Naive thymus-derived CD4-positive, alpha-beta T cell (primary cell): ENCODE data around the gene SLC8B1. TPM values are rescaled to one million over a fixed set of nuclear protein-coding genes. Genes with fewer than 3 reads are reported as not detected.

Source experiments
- ATAC-seq: fragments of 150-1000 bp; cut with Tn5 transposase; 2 replicates; pipeline ENCODE4 v1.10.0; 2021; ENCODE audit warnings: mild to moderate bottlenecking, moderate library complexity
- CTCF ChIA-PET: fragments of 350-600 bp; sonication (Branson Sonifier 250); formaldehyde crosslinking; loops from one replicate; lab custom pipeline; 2021; ENCODE audit warnings: antibody characterized with exemption; lab: Charles Lee
- POLR2A ChIA-PET: fragments of 350-600 bp; sonication (Branson Sonifier 250); formaldehyde crosslinking; loops from one replicate; lab custom pipeline; 2021; ENCODE audit warnings: antibody characterized with exemption, inconsistent platforms; lab: Charles Lee
- DNase-seq, 9 donors: peaks; one replicate each; pipeline versions ENCODE4 v3.0.0 to v3.0.0-alpha.2; 2020 to 2022; ENCODE audit warnings: mixed read lengths in 1 of 9
- H3K27ac ChIP-seq: one replicate; pipeline ENCODE4 v1.7.0; 2013; ENCODE audit warnings: mild to moderate bottlenecking, low read depth, low read length, moderate library complexity
- H3K27me3 ChIP-seq, 2 donors: one replicate each; pipeline ENCODE4 v1.7.0; 2013; ENCODE audit warnings: low read length in 2 of 2, mild to moderate bottlenecking in 2 of 2, moderate library complexity in 2 of 2; ENCODE audit not compliant: control insufficient read depth in 2 of 2, insufficient read depth in 2 of 2
- H3K36me3 ChIP-seq, 3 experiments: 1 replicate in 2 of 3; 2 replicates in 1 of 3; pipeline ENCODE4 v1.7.0; 2013; ENCODE audit warnings: low read length in 3 of 3, mild to moderate bottlenecking in 3 of 3, moderate library complexity in 1 of 3; ENCODE audit not compliant: insufficient read depth in 3 of 3, control insufficient read depth in 2 of 3
- H3K4me1 ChIP-seq, 2 donors: one replicate each; pipeline ENCODE4 v1.7.0; 2013; ENCODE audit warnings: low read length in 2 of 2, mild to moderate bottlenecking in 2 of 2, moderate library complexity in 1 of 2; ENCODE audit not compliant: control insufficient read depth in 2 of 2, insufficient read depth in 2 of 2
- H3K4me3 ChIP-seq: 2 replicates; pipeline ENCODE4 v1.7.0; 2013; ENCODE audit warnings: mild to moderate bottlenecking, low read length
- H3K9me3 ChIP-seq, 3 experiments: 1 replicate in 2 of 3; 2 replicates in 1 of 3; pipeline ENCODE4 v1.7.0; 2013; ENCODE audit warnings: low read length in 3 of 3; ENCODE audit not compliant: control insufficient read depth in 2 of 3
- H3K27ac Mint-ChIP-seq, 9 donors: one replicate each; pipeline ENCODE4 v1.8.0; 2020 to 2022; ENCODE audit warnings: mixed read lengths in 9 of 9, mild to moderate bottlenecking in 8 of 9, moderate library complexity in 5 of 9, inconsistent platforms in 2 of 9
- H3K27me3 Mint-ChIP-seq, 5 donors: one replicate each; pipeline ENCODE4 v1.8.0; 2021 to 2022; ENCODE audit warnings: mixed read lengths in 5 of 5, mild to moderate bottlenecking in 1 of 5
- H3K36me3 Mint-ChIP-seq, 5 donors: one replicate each; pipeline ENCODE4 v1.8.0; 2020 to 2022; ENCODE audit warnings: mixed read lengths in 5 of 5, mild to moderate bottlenecking in 3 of 5, inconsistent platforms in 1 of 5
- H3K4me1 Mint-ChIP-seq, 7 donors: one replicate each; pipeline ENCODE4 v1.8.0; 2020 to 2022; ENCODE audit warnings: mixed read lengths in 7 of 7, mild to moderate bottlenecking in 3 of 7, inconsistent platforms in 1 of 7
- H3K4me3 Mint-ChIP-seq, 10 donors: one replicate each; pipeline ENCODE4 v1.8.0; 2020 to 2022; ENCODE audit warnings: mild to moderate bottlenecking in 10 of 10, mixed read lengths in 10 of 10, moderate library complexity in 6 of 10, inconsistent platforms in 2 of 10
- H3K9me3 Mint-ChIP-seq, 11 donors: one replicate each; pipeline ENCODE4 v1.8.0; 2020 to 2022; ENCODE audit warnings: mixed read lengths in 11 of 11, mild to moderate bottlenecking in 4 of 11, inconsistent platforms in 1 of 11, moderate library complexity in 1 of 11
- intact Hi-C, 2 donors: fragments of 100-400 bp; cut with micrococcal nuclease; formaldehyde crosslinking; loops; one replicate each; pipeline ENCODE4 v1.15.1; 2023
- polyA plus RNA-seq, 2 donors: library from polyadenylated mRNA; unstranded; fragments of 300-500 nt; fragmentation: Illumina TruSeq; gene quantifications; one replicate each; pipeline ENCODE4 v1.2.3, GENCODE V29; 2021
- total RNA-seq, 6 experiments: library from RNA in 5 of 6; stranded (reverse) in 5 of 6; gene quantifications; 1 replicate in 5 of 6; 2 replicates in 1 of 6; pipeline ENCODE4 v1.2.3 and lab custom pipeline; 2021 to 2026

Gene SLC8B1
- total and polyA plus RNA-seq, 7 experiments from 2014 or later, result 40.9 to 169 (median 140) TPM

DNA sequence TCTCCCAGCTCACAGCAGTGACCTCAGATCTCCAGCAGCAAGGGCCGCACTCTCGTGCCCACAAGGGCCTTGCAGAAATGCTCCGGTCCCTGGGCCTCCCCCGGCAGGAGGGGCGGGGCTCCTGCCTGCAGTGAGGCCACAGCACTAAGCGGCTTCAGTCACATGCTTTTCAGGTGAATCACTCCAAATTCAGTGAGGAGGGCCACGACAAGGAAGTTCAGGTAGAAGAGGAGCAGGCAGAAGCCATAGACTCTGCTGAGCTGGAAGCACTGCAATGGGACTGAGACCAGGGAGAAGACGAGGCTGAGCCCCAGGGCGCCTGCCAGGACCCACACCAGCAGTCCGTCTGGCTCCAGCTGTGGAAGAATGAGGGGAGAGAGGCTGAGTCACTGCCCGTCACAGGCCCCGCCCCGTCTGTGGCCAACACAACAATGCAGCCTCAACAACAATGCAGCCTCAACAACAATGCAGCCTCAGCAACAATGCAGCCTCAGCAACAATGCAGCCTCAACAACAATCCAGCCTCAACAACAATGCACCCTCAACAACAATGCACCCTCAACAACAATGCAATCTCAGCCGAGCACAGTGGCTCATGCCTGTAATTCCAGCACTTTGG lies 35.2 kb downstream of the SLC8B1 start:
- ATAC-seq (no peak), DNase-seq (no peak)
- Mint-ChIP-seq H3K4me3 (no peak overlapping the region), H3K36me3 (peaks cover 8 to 27% (median 12%) of the 10 kb centered on the region in 5 donors), H3K27ac (peak overlapping the region in 4 of 9 donors; percentile 58 to 69 (median 64)), H3K9me3 (peaks cover 0 to 4% (median 0%) of the 10 kb centered on the region in 11 donors), H3K4me1 (peaks cover 11 to 24% (median 18%) of the 10 kb centered on the region in 7 donors), H3K27me3 (no peaks in the 10 kb centered on the region)
- ChIA-PET CTCF (interaction anchor here (1.2 kb wide), 1 partner anchor 69 kb away, joined by 4 read pairs; no protein-coding TSS in a partner anchor), POLR2A (no interaction called here)
- intact Hi-C loops, result loop anchor here in 1 of 2 donors (5.0 kb wide), 1 partner anchor 67 kb away; no protein-coding TSS in a partner anchor
- peaks cover 0 to 14% of the 10 kb centered on the region in 2 donors for H3K4me1 ChIP-seq
- no peak overlapping the region for H3K27ac ChIP-seq
- no peaks in the 10 kb centered on the region for H3K9me3 ChIP-seq
- no peak overlapping the region for H3K4me3 ChIP-seq
- peaks cover 0 to 77% (median 0%) of the 10 kb centered on the region in 3 experiments for H3K36me3 ChIP-seq
- no peaks in the 10 kb centered on the region for H3K27me3 ChIP-seq

DNA sequence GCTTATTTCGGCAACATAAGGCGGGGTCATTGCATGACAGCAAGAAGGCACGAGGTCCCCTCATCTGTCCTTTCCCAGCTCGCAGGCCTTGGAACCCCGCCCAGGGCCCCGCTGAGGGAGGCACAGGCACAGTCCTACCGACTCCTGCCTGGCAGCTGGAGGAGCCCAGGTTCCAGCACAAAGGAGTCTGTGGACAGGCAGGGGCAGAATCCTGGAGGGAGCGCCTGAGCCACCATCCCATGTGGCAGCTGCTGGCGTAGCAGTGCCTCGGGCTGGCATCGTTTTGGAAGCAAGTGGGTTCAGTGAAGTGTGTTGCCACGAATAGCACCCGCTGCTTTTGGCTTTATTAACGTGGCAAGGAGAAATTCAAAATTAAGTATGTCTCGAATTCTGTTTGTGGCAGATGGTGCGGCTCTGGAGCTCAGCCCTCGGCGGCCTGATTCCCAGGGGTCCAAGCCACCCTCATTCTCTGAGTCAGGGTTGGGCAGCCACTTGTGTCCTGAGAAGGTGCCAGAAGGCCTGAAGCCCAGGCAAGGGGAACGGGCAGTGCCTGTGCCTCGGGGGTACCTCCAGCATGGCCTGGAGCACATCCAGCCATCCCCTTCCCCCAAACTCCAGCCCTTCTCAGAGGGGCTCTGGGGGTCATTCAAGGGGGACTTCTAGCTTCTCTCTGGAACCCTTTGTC lies 35.9 kb downstream of the SLC8B1 start:
- H3K9me3 Mint-ChIP-seq, result peaks cover 0 to 4% (median 0%) of the 10 kb centered on the region in 11 donors
- POLR2A ChIA-PET, result interaction anchor here (0.9 kb wide), 1 partner anchor 83 kb away, joined by 3 read pairs; no protein-coding TSS in a partner anchor
- no peak overlapping the region for H3K4me3 Mint-ChIP-seq

DNA sequence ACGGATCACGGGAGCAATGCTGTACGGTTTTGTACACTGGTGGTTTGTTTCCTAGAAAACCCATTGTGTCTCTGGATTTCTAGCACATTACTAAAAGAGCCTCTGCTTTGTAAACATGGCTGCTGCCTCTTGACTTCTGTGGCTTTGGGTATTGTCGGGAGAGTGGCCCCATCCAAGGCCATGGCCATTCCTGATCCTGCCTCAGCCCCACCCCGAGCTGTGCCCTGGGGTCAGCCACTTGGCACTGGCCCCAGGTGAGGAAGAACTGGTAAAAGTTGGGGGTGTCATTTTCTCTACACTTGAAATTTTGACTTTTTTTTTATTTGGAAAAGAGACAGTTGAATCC lies 36.5 kb downstream of the SLC8B1 start:
- H3K27ac ChIP-seq, result no peak overlapping the region
- H3K4me1 ChIP-seq, result peaks cover 0 to 12% of the 10 kb centered on the region in 2 donors
- H3K27ac Mint-ChIP-seq, result peak overlapping the region in 6 of 9 donors; percentile 30 to 71 (median 43)
- H3K9me3 Mint-ChIP-seq, result peaks cover 0 to 2% (median 0%) of the 10 kb centered on the region in 11 donors
- no peaks in the 10 kb centered on the region for H3K9me3 ChIP-seq
- no peak for DNase-seq
- no peak for ATAC-seq
- no peak overlapping the region for H3K4me3 ChIP-seq
- no peak overlapping the region for H3K4me3 Mint-ChIP-seq
- H3K36me3 ChIP-seq, result peaks cover 0 to 83% (median 6%) of the 10 kb centered on the region in 3 experiments
- CTCF ChIA-PET, result interaction anchor here (1.7 kb wide), 1 partner anchor 95 kb away, joined by 3 read pairs; no protein-coding TSS in a partner anchor
- POLR2A ChIA-PET, result interaction anchor here (0.9 kb wide), 1 partner anchor 82 kb away, joined by 3 read pairs; no protein-coding TSS in a partner anchor
- intact Hi-C loops, result no loop called here
- no peaks in the 10 kb centered on the region for H3K27me3 ChIP-seq
- peaks cover 8 to 19% (median 15%) of the 10 kb centered on the region in 7 donors for H3K4me1 Mint-ChIP-seq
- no peaks in the 10 kb centered on the region for H3K27me3 Mint-ChIP-seq
- peaks cover 8 to 26% (median 12%) of the 10 kb centered on the region in 5 donors for H3K36me3 Mint-ChIP-seq

More for the DNA sequence above, 35.9 kb downstream of the SLC8B1 start:
- H3K4me3 ChIP-seq, result no peak overlapping the region
- peaks cover 0 to 78% (median 5%) of the 10 kb centered on the region in 3 experiments for H3K36me3 ChIP-seq
- CTCF ChIA-PET, result interaction anchor here (1.2 to 1.7 kb wide), 2 partner anchors 68 to 96 kb away, joined by 3 to 4 read pairs; no protein-coding TSS in a partner anchor
- peaks cover 0 to 14% of the 10 kb centered on the region in 2 donors for H3K4me1 ChIP-seq
- intact Hi-C loops, result no loop called here
- ATAC-seq (no peak), DNase-seq (no peak)
- H3K27me3 Mint-ChIP-seq, result no peaks in the 10 kb centered on the region
- no peaks in the 10 kb centered on the region for H3K27me3 ChIP-seq
- H3K9me3 ChIP-seq, result no peaks in the 10 kb centered on the region
- peaks cover 8 to 22% (median 12%) of the 10 kb centered on the region in 5 donors for H3K36me3 Mint-ChIP-seq
- H3K4me1 Mint-ChIP-seq, result peaks cover 11 to 24% (median 18%) of the 10 kb centered on the region in 7 donors
- H3K27ac Mint-ChIP-seq, result peak overlapping the region in 3 of 9 donors; percentile 22 to 38 (median 30)
- no peak overlapping the region for H3K27ac ChIP-seq

DNA sequence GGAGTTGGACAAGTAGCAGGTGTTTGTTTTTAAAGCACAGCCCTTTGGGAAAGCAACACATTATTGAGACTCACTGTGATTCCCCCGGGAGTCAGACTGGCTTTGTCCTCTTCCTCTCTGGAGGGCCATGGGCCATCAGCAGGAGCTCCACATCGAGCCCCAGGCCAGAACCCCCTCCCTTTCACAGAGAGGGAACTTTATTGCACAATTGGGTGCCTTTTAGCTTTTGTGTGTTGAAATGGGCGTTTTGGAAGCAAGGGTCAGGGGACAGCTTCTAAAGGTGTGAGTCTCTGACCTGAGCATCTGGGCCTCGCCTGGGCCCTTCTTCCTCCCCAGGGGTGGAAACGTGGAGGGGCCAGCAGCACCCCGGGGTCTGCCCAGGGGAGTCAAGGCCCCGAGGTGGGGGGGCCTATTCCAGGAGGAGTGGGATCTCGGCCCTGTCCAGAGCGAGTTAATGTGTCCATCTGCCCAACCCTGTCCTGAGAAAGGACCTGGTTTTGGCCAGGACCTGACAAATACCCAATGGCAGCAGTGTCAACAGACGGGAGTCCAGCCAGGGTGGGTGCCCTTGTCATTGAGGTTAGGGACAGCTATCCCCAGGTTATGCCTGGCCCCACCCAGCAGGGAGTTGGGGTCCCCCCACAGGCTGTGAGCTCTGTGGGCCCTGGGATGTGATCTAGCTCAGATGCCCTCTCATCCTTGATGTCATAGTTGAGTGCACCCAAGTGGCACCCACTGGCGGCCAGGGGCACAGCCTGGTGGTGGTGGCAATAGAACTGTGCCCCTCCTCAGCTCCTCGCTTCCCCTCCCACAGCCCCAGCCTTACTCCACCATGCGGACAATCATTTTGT lies 37.1 kb downstream of the SLC8B1 start:
- H3K4me3 Mint-ChIP-seq, result no peak overlapping the region
- H3K4me3 ChIP-seq, result no peak overlapping the region
- CTCF ChIA-PET, result interaction anchor here (1.7 kb wide), 1 partner anchor 95 kb away, joined by 3 read pairs; no protein-coding TSS in a partner anchor

DNA sequence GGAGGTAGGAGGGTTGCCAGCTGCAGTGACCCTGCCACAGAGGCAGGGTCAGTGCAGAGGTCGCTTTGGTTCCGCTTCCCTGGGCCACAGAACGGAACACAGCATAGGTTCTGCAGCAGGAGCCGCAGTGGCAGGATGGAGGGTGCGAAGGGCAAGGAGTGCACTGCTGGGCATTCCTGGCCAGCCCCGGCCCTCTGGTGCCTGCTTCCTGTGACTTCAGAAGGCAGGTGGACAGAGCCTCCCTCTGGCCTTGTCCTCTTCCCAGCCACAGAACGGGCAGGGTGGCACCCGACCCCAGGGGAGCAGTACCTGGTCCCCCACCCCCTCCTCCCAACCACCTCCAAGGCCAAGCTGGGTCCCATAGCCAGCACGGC lies 37.7 kb downstream of the SLC8B1 start:
- CTCF ChIA-PET, result no interaction called here
- Mint-ChIP-seq H3K4me3 (no peak overlapping the region), H3K36me3 (peaks cover 4 to 33% (median 6%) of the 10 kb centered on the region in 5 donors), H3K4me1 (peaks cover 0 to 7% (median 2%) of the 10 kb centered on the region in 7 donors), H3K27me3 (no peaks in the 10 kb centered on the region), H3K27ac (peak overlapping the region in 1 of 9 donors; percentile 31), H3K9me3 (peaks cover 0 to 2% (median 0%) of the 10 kb centered on the region in 11 donors)
- intact Hi-C loops, result no loop called here
- ATAC-seq (no peak), DNase-seq (no peak)
- peaks cover 0 to 91% (median 14%) of the 10 kb centered on the region in 3 experiments for H3K36me3 ChIP-seq
- no peak overlapping the region for H3K27ac ChIP-seq
- no peaks in the 10 kb centered on the region for H3K9me3 ChIP-seq
- POLR2A ChIA-PET, result no interaction called here
- H3K4me1 ChIP-seq, result no peaks in the 10 kb centered on the region
- no peak overlapping the region for H3K4me3 ChIP-seq
- H3K27me3 ChIP-seq, result no peaks in the 10 kb centered on the region

More for the DNA sequence above, 37.1 kb downstream of the SLC8B1 start:
- H3K27ac ChIP-seq, result no peak overlapping the region
- POLR2A ChIA-PET, result interaction anchor here (0.6 to 0.9 kb wide), 3 partner anchors 82 to 1244 kb away, joined by 3 read pairs; no protein-coding TSS in a partner anchor
- Mint-ChIP-seq H3K36me3 (peaks cover 5 to 31% (median 10%) of the 10 kb centered on the region in 5 donors), H3K4me1 (peaks cover 5 to 13% (median 9%) of the 10 kb centered on the region in 7 donors), H3K27me3 (no peaks in the 10 kb centered on the region), H3K27ac (peak overlapping the region in 6 of 9 donors; percentile 37 to 69 (median 50)), H3K9me3 (peaks cover 0 to 2% (median 0%) of the 10 kb centered on the region in 11 donors)
- H3K9me3 ChIP-seq, result no peaks in the 10 kb centered on the region
- ATAC-seq (peak; percentile 24), DNase-seq (peak in 1 of 9 donors; percentile 0)
- H3K4me1 ChIP-seq, result peaks cover 0 to 6% of the 10 kb centered on the region in 2 donors
- intact Hi-C loops, result no loop called here
- no peaks in the 10 kb centered on the region for H3K27me3 ChIP-seq
- peaks cover 0 to 89% (median 7%) of the 10 kb centered on the region in 3 experiments for H3K36me3 ChIP-seq
